IMR-90 (cell line): ENCODE measurements around the gene NR4A1. TPM values are rescaled to one million over a fixed set of nuclear protein-coding genes. Genes with fewer than 3 reads are reported as not detected.

Source experiments
- ATAC-seq: fragments of 200-7000 bp; cut with Tn5 transposase; 2 replicates; pipeline ENCODE4 v1.9.1; 2020; ENCODE audit warnings: low read depth, mild to moderate bottlenecking, moderate library complexity
- BruUV-seq: library from RNA; stranded (reverse); fragments of 400-500 nt; replicated peaks from 2 replicates; lab custom pipeline; 2021; lab: Mats Ljungman, UMichigan
- CTCF ChIA-PET: fragments of 300-600 bp; formaldehyde crosslinking; extraction: SDS; loops from one replicate; lab custom pipeline; 2021; ENCODE audit warnings: antibody characterized with exemption; lab: Yijun Ruan, JAX
- POLR2A ChIA-PET: fragments of 300-600 bp; sonication (Branson Sonifier 250); formaldehyde crosslinking; loops from one replicate; lab custom pipeline; 2022; ENCODE audit warnings: antibody characterized with exemption; ENCODE audit not compliant: unreplicated experiment; lab: Charles Lee
- DNase-seq: peaks from one replicate; pipeline ENCODE4 v3.0.0; 2013
- H2AFZ ChIP-seq: replicated peaks from 2 replicates; pipeline ENCODE3; 2013; ENCODE audit warnings: low read length, mild to moderate bottlenecking; ENCODE audit not compliant: poor library complexity
- H2AK5ac ChIP-seq: 2 replicates; pipeline ENCODE4 v1.6.1; 2013; ENCODE audit warnings: low read depth, low read length, inconsistent platforms
- H2AK9ac ChIP-seq: replicated peaks from 2 replicates; pipeline ENCODE3; 2013; ENCODE audit warnings: mild to moderate bottlenecking, low read depth, low read length, moderate library complexity; ENCODE audit not compliant: poor library complexity
- H2BK120ac ChIP-seq: 2 replicates; pipeline ENCODE4 v1.6.1; 2013; ENCODE audit warnings: low read depth, low read length, inconsistent platforms
- H2BK15ac ChIP-seq: 3 replicates; pipeline ENCODE4 v1.6.1; 2013; ENCODE audit warnings: low read depth, low read length, inconsistent platforms
- H2BK20ac ChIP-seq: 2 replicates; pipeline ENCODE4 v1.6.1; 2013; ENCODE audit warnings: low read depth, mild to moderate bottlenecking, inconsistent platforms, low read length, moderate library complexity
- H2BK5ac ChIP-seq: 2 replicates; pipeline ENCODE4 v1.6.1; 2013; ENCODE audit warnings: mild to moderate bottlenecking, low read depth, low read length, inconsistent platforms; ENCODE audit not compliant: poor library complexity, severe bottlenecking
- H3K14ac ChIP-seq: replicated peaks from 2 replicates; pipeline ENCODE4 v1.6.1; 2013; ENCODE audit warnings: low read depth, low read length, inconsistent platforms
- H3K18ac ChIP-seq: 2 replicates; pipeline ENCODE4 v1.6.1; 2013; ENCODE audit warnings: low read depth, low read length, control low read depth
- H3K23ac ChIP-seq: 2 replicates; pipeline ENCODE4 v1.6.1; 2013; ENCODE audit warnings: low read depth, low read length, inconsistent platforms
- H3K27ac ChIP-seq: 2 replicates; pipeline ENCODE4 v1.5.1; 2013; ENCODE audit warnings: mild to moderate bottlenecking, control low read depth, low read length; ENCODE audit not compliant: insufficient read depth
- H3K27me3 ChIP-seq: 2 replicates; pipeline ENCODE4 v1.6.1; 2013; ENCODE audit warnings: low read length; ENCODE audit not compliant: control insufficient read depth, insufficient read depth
- H3K36me3 ChIP-seq: 2 replicates; pipeline ENCODE4 v1.6.1; 2013; ENCODE audit warnings: low read length, mixed read lengths; ENCODE audit not compliant: control insufficient read depth, insufficient read depth
- H3K4ac ChIP-seq: 2 replicates; pipeline ENCODE4 v1.6.1; 2013; ENCODE audit warnings: low read depth, low read length, inconsistent platforms
- H3K4me1 ChIP-seq: 2 replicates; pipeline ENCODE4 v1.6.1; 2013; ENCODE audit warnings: low read length, mixed read lengths; ENCODE audit not compliant: control insufficient read depth, insufficient read depth
- H3K4me2 ChIP-seq: 2 replicates; pipeline ENCODE4 v1.6.1; 2013; ENCODE audit warnings: low read depth, mild to moderate bottlenecking, control low read depth, low read length, moderate library complexity
- H3K4me3 ChIP-seq: 2 replicates; pipeline ENCODE4 v1.5.1; 2013; ENCODE audit warnings: low read depth, mild to moderate bottlenecking, control low read depth, low read length, moderate library complexity; ENCODE audit not compliant: insufficient read depth
- H3K56ac ChIP-seq: 2 replicates; pipeline ENCODE4 v1.6.1; 2013; ENCODE audit warnings: low read length, inconsistent platforms; ENCODE audit not compliant: insufficient read depth; ENCODE audit errors: extremely low read depth
- H3K79me1 ChIP-seq, 2 experiments: 2 replicates each; pipeline ENCODE4 v1.6.1; 2013; ENCODE audit warnings: low read length in 2 of 2, inconsistent platforms in 1 of 2, low read depth in 1 of 2
- H3K9ac ChIP-seq: 2 replicates; pipeline ENCODE4 v1.6.1; 2013; ENCODE audit warnings: low read depth, low read length, control low read depth
- H3K9me1 ChIP-seq: 2 replicates; pipeline ENCODE4 v1.6.1; 2013; ENCODE audit warnings: low read length, inconsistent platforms; ENCODE audit not compliant: insufficient read depth
- H3K9me3 ChIP-seq: 2 replicates; pipeline ENCODE4 v1.6.1; 2013; ENCODE audit warnings: low read length; ENCODE audit not compliant: control insufficient read depth, insufficient read depth
- H4K20me1 ChIP-seq: 2 replicates; pipeline ENCODE4 v1.6.1; 2013; ENCODE audit warnings: low read length, inconsistent platforms; ENCODE audit not compliant: insufficient read depth
- H4K5ac ChIP-seq: 2 replicates; pipeline ENCODE4 v1.6.1; 2013; ENCODE audit warnings: mild to moderate bottlenecking, low read depth, low read length, control low read depth
- H4K8ac ChIP-seq, 2 experiments: 2 replicates each; pipeline ENCODE4 v1.6.1; 2013; ENCODE audit warnings: low read depth in 2 of 2, low read length in 2 of 2, control low read depth in 1 of 2, inconsistent platforms in 1 of 2
- H4K91ac ChIP-seq: 2 replicates; pipeline ENCODE4 v1.6.1; 2013; ENCODE audit warnings: low read depth, low read length, inconsistent platforms; ENCODE audit not compliant: insufficient read depth
- BHLHE40 ChIP-seq: fragments of 150-350 bp; IDR thresholded peaks from 2 replicates; pipeline ENCODE4 v1.6.1; 2016; ENCODE audit warnings: mild to moderate bottlenecking, low read depth, low read length
- CEBPB ChIP-seq: IDR thresholded peaks from 2 replicates; pipeline ENCODE4 v1.6.1; 2012; ENCODE audit warnings: low read depth, low read length, improper control_type of control experiment
- CHD1 ChIP-seq: IDR thresholded peaks from 2 replicates; pipeline ENCODE4 v1.6.1; 2012; ENCODE audit warnings: low read depth, low read length, improper control_type of control experiment
- FOS ChIP-seq: fragments of 150-350 bp; IDR thresholded peaks from 2 replicates; pipeline ENCODE4 v1.6.1; 2016; ENCODE audit warnings: low read depth, low read length
- MAZ ChIP-seq: IDR thresholded peaks from 2 replicates; pipeline ENCODE4 v1.6.1; 2012; ENCODE audit warnings: low read depth, mild to moderate bottlenecking, low read length, improper control_type of control experiment, moderate library complexity, borderline replicate concordance
- MXI1 ChIP-seq: IDR thresholded peaks from 2 replicates; pipeline ENCODE4 v1.6.1; 2012; ENCODE audit warnings: low read depth, mild to moderate bottlenecking, low read length, moderate library complexity, borderline replicate concordance
- POLR2A ChIP-seq: IDR thresholded peaks from 2 replicates; pipeline ENCODE4 v1.6.1; 2012; ENCODE audit warnings: mild to moderate bottlenecking, low read depth, low read length
- RAD21 ChIP-seq: IDR thresholded peaks from 2 replicates; pipeline ENCODE4 v1.6.1; 2012; ENCODE audit warnings: low read length, improper control_type of control experiment
- RCOR1 ChIP-seq: IDR thresholded peaks from 2 replicates; pipeline ENCODE4 v1.6.1; 2012; ENCODE audit warnings: mild to moderate bottlenecking, low read length, improper control_type of control experiment; ENCODE audit not compliant: insufficient replicate concordance
- RFX5 ChIP-seq: IDR thresholded peaks from 2 replicates; pipeline ENCODE4 v1.8.0; 2012; ENCODE audit warnings: low read depth, mild to moderate bottlenecking, low read length, moderate library complexity
- SMC3 ChIP-seq: fragments of 150-350 bp; IDR thresholded peaks from 2 replicates; pipeline ENCODE4 v1.6.1; 2016; ENCODE audit warnings: low read depth, mild to moderate bottlenecking, antibody characterized with exemption, low read length, moderate library complexity
- WGBS, 2 experiments: methylation state at CpG; one replicate each; pipeline versions ENCODE4 v1.1.5 to v1.1.7; 2013; ENCODE audit warnings: missing lambda C conversion rate in 2 of 2; ENCODE audit not compliant: insufficient read length in 1 of 2; ENCODE audit errors: extremely low coverage in 2 of 2; 5-methylcytosine and 5-hydroxymethylcytosine counted together
- dilution Hi-C: fragments of 300-500 bp; cut with HindIII; formaldehyde crosslinking; loops from one replicate; pipeline ENCODE4 v1.14.3; 2018; ENCODE audit warnings: low sequenced_read_pairs; ENCODE audit not compliant: unreplicated experiment
- in situ Hi-C: fragments of 300-500 bp; cut with MboI; formaldehyde crosslinking; loops from 3 replicates; pipeline ENCODE4 v1.14.3; 2019; ENCODE audit warnings: low sequenced_read_pairs, inconsistent platforms, mixed read lengths
- intact Hi-C: fragments of 100-400 bp; cut with micrococcal nuclease; formaldehyde crosslinking; loops from 2 replicates; pipeline ENCODE4 v1.10.0; 2022
- polyA plus RNA-seq, 3 experiments: library from polyadenylated mRNA; depleted of rRNA; stranded (reverse); fragments of >200 nt; gene quantifications; 2 replicates each; pipeline ENCODE4 v1.2.3, GENCODE V29; 2012; ENCODE audit warnings: low replicate concordance in 1 of 3
- total RNA-seq: library from RNA; depleted of rRNA; stranded (reverse); fragments of >200 nt; gene quantifications from 2 replicates; pipeline ENCODE4 v1.2.3, GENCODE V29; 2012
- TF ChIP-seq, protein P1 (sequence below): fragments of 150-350 bp; IDR thresholded peaks from 2 replicates; pipeline ENCODE4 v1.6.1; 2016; ENCODE audit warnings: low read depth, mild to moderate bottlenecking, low read length, moderate library complexity, borderline replicate concordance
- TF ChIP-seq, protein P2 (sequence below): conservative IDR thresholded peaks from 2 replicates; pipeline ENCODE4 v1.5.1; 2012; ENCODE audit warnings: mild to moderate bottlenecking, low read depth, low read length, improper control_type of control experiment

NR4A1 gene
- total and polyA plus RNA-seq, 2 of the 4 experiments (the other 2 are of a cell fraction), result 6.6 to 34.1 TPM

DNA sequence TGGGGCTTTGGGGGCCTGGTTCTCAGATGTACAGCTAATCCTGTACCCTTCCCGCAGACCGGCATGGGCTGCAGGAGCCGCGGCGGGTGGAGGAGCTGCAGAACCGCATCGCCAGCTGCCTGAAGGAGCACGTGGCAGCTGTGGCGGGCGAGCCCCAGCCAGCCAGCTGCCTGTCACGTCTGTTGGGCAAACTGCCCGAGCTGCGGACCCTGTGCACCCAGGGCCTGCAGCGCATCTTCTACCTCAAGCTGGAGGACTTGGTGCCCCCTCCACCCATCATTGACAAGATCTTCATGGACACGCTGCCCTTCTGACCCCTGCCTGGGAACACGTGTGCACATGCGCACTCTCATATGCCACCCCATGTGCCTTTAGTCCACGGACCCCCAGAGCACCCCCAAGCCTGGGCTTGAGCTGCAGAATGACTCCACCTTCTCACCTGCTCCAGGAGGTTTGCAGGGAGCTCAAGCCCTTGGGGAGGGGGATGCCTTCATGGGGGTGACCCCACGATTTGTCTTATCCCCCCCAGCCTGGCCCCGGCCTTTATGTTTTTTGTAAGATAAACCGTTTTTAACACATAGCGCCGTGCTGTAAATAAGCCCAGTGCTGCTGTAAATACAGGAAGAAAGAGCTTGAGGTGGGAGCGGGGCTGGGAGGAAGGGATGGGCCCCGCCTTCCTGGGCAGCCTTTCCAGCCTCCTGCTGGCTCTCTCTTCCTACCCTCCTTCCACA lies 7.6 kb downstream of the NR4A1 start:
- Histone ChIP-seq H3K23ac (no peak overlapping the region), H3K36me3 (peaks cover 46% of the 10 kb centered on the region), H4K8ac (no peak overlapping the region), H4K5ac (no peak overlapping the region), H3K18ac (no peak overlapping the region), H2AK5ac (no peak overlapping the region), H4K20me1 (peaks cover 20% of the 10 kb centered on the region), H2BK120ac (no peak overlapping the region), H3K27me3 (no peaks in the 10 kb centered on the region), H3K4me2 (no peak overlapping the region), H3K14ac (no peak overlapping the region), H4K91ac (no peak overlapping the region), H2AK9ac (no peak overlapping the region), H3K4ac (no peak overlapping the region), H3K9me3 (no peaks in the 10 kb centered on the region), H3K27ac (no peak overlapping the region), H3K9ac (no peak overlapping the region), H3K4me1 (peaks cover 16% of the 10 kb centered on the region), H2AFZ (no peak overlapping the region), H2BK15ac (no peak overlapping the region), H3K79me1 (peaks cover 0 to 21% of the 10 kb centered on the region in 2 experiments; a peak in 2 of 4 replicates), H2BK20ac (no peak overlapping the region), H3K4me3 (no peak overlapping the region), H3K56ac (no peak overlapping the region), H3K9me1 (no peaks in the 10 kb centered on the region; the same call in 1 of the 2 replicates), H2BK5ac (no peak overlapping the region)
- intact Hi-C loops (no loop called here), dilution Hi-C loops (no loop called here), in situ Hi-C loops (no loop called here)
- no peak for TF ChIP-seq SMC3
- TF ChIP-seq RCOR1, result no peak
- TF ChIP-seq POLR2A, result peak; percentile 12; the same call in 1 of the 2 replicates
- TF ChIP-seq RFX5, result no peak
- TF ChIP-seq, protein P1, sequence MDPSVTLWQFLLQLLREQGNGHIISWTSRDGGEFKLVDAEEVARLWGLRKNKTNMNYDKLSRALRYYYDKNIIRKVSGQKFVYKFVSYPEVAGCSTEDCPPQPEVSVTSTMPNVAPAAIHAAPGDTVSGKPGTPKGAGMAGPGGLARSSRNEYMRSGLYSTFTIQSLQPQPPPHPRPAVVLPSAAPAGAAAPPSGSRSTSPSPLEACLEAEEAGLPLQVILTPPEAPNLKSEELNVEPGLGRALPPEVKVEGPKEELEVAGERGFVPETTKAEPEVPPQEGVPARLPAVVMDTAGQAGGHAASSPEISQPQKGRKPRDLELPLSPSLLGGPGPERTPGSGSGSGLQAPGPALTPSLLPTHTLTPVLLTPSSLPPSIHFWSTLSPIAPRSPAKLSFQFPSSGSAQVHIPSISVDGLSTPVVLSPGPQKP, result no peak
- TF ChIP-seq, protein P2, sequence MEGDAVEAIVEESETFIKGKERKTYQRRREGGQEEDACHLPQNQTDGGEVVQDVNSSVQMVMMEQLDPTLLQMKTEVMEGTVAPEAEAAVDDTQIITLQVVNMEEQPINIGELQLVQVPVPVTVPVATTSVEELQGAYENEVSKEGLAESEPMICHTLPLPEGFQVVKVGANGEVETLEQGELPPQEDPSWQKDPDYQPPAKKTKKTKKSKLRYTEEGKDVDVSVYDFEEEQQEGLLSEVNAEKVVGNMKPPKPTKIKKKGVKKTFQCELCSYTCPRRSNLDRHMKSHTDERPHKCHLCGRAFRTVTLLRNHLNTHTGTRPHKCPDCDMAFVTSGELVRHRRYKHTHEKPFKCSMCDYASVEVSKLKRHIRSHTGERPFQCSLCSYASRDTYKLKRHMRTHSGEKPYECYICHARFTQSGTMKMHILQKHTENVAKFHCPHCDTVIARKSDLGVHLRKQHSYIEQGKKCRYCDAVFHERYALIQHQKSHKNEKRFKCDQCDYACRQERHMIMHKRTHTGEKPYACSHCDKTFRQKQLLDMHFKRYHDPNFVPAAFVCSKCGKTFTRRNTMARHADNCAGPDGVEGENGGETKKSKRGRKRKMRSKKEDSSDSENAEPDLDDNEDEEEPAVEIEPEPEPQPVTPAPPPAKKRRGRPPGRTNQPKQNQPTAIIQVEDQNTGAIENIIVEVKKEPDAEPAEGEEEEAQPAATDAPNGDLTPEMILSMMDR, result no peak
- no peak for TF ChIP-seq RAD21
- TF ChIP-seq CHD1, result peak; percentile 97
- TF ChIP-seq BHLHE40, result no peak
- no peak for TF ChIP-seq CEBPB
- peak; percentile 9; the same call in 1 of the 2 replicates for TF ChIP-seq MAZ
- TF ChIP-seq FOS, result peak; percentile 12; the same call in 1 of the 2 replicates
- no peak for TF ChIP-seq MXI1
- BruUV-seq, result no TSS peak
- ChIA-PET CTCF (interaction anchor here (2.2 kb wide), 1 partner anchor 33 kb away, joined by 10 read pairs; no protein-coding TSS in a partner anchor), POLR2A (no interaction called here)
- peak; percentile 54 for DNase-seq
- WGBS, 2 experiments, result 71% methylated on average over 6 of the region's 25 CpGs; no CpG with 5 or more reads in 1 of the 2 experiments
- no peak for ATAC-seq
